IMR-90 (cell line): ENCODE measurements around the gene ABTB2. TPM values are rescaled to one million over a fixed set of nuclear protein-coding genes. Genes with fewer than 3 reads are reported as not detected.
A peak's percentile ranks its signal among the peaks of the same experiment; 100 is the strongest.

Source experiments
- ATAC-seq: fragments of 200-7000 bp; cut with Tn5 transposase; 2 replicates; pipeline ENCODE4 v1.9.1; 2020; ENCODE audit warnings: low read depth, mild to moderate bottlenecking, moderate library complexity
- BruUV-seq: library from RNA; stranded (reverse); fragments of 400-500 nt; replicated peaks from 2 replicates; lab custom pipeline; 2021; lab: Mats Ljungman, UMichigan
- CTCF ChIA-PET: fragments of 300-600 bp; formaldehyde crosslinking; extraction: SDS; loops from one replicate; lab custom pipeline; 2021; ENCODE audit warnings: antibody characterized with exemption; lab: Yijun Ruan, JAX
- POLR2A ChIA-PET: fragments of 300-600 bp; sonication (Branson Sonifier 250); formaldehyde crosslinking; loops from one replicate; lab custom pipeline; 2022; ENCODE audit warnings: antibody characterized with exemption; ENCODE audit not compliant: unreplicated experiment; lab: Charles Lee
- DNase-seq: peaks from one replicate; pipeline ENCODE4 v3.0.0; 2013
- H2AFZ ChIP-seq: replicated peaks from 2 replicates; pipeline ENCODE3; 2013; ENCODE audit warnings: low read length, mild to moderate bottlenecking; ENCODE audit not compliant: poor library complexity
- H2AK5ac ChIP-seq: 2 replicates; pipeline ENCODE4 v1.6.1; 2013; ENCODE audit warnings: low read depth, low read length, inconsistent platforms
- H2AK9ac ChIP-seq: replicated peaks from 2 replicates; pipeline ENCODE3; 2013; ENCODE audit warnings: mild to moderate bottlenecking, low read depth, low read length, moderate library complexity; ENCODE audit not compliant: poor library complexity
- H2BK120ac ChIP-seq: 2 replicates; pipeline ENCODE4 v1.6.1; 2013; ENCODE audit warnings: low read depth, low read length, inconsistent platforms
- H2BK15ac ChIP-seq: 3 replicates; pipeline ENCODE4 v1.6.1; 2013; ENCODE audit warnings: low read depth, low read length, inconsistent platforms
- H2BK20ac ChIP-seq: 2 replicates; pipeline ENCODE4 v1.6.1; 2013; ENCODE audit warnings: low read depth, mild to moderate bottlenecking, inconsistent platforms, low read length, moderate library complexity
- H2BK5ac ChIP-seq: 2 replicates; pipeline ENCODE4 v1.6.1; 2013; ENCODE audit warnings: mild to moderate bottlenecking, low read depth, low read length, inconsistent platforms; ENCODE audit not compliant: poor library complexity, severe bottlenecking
- H3K14ac ChIP-seq: replicated peaks from 2 replicates; pipeline ENCODE4 v1.6.1; 2013; ENCODE audit warnings: low read depth, low read length, inconsistent platforms
- H3K18ac ChIP-seq: 2 replicates; pipeline ENCODE4 v1.6.1; 2013; ENCODE audit warnings: low read depth, low read length, control low read depth
- H3K23ac ChIP-seq: 2 replicates; pipeline ENCODE4 v1.6.1; 2013; ENCODE audit warnings: low read depth, low read length, inconsistent platforms
- H3K27ac ChIP-seq: 2 replicates; pipeline ENCODE4 v1.5.1; 2013; ENCODE audit warnings: mild to moderate bottlenecking, control low read depth, low read length; ENCODE audit not compliant: insufficient read depth
- H3K27me3 ChIP-seq: 2 replicates; pipeline ENCODE4 v1.6.1; 2013; ENCODE audit warnings: low read length; ENCODE audit not compliant: control insufficient read depth, insufficient read depth
- H3K36me3 ChIP-seq: 2 replicates; pipeline ENCODE4 v1.6.1; 2013; ENCODE audit warnings: low read length, mixed read lengths; ENCODE audit not compliant: control insufficient read depth, insufficient read depth
- H3K4ac ChIP-seq: 2 replicates; pipeline ENCODE4 v1.6.1; 2013; ENCODE audit warnings: low read depth, low read length, inconsistent platforms
- H3K4me1 ChIP-seq: 2 replicates; pipeline ENCODE4 v1.6.1; 2013; ENCODE audit warnings: low read length, mixed read lengths; ENCODE audit not compliant: control insufficient read depth, insufficient read depth
- H3K4me2 ChIP-seq: 2 replicates; pipeline ENCODE4 v1.6.1; 2013; ENCODE audit warnings: low read depth, mild to moderate bottlenecking, control low read depth, low read length, moderate library complexity
- H3K4me3 ChIP-seq: 2 replicates; pipeline ENCODE4 v1.5.1; 2013; ENCODE audit warnings: low read depth, mild to moderate bottlenecking, control low read depth, low read length, moderate library complexity; ENCODE audit not compliant: insufficient read depth
- H3K56ac ChIP-seq: 2 replicates; pipeline ENCODE4 v1.6.1; 2013; ENCODE audit warnings: low read length, inconsistent platforms; ENCODE audit not compliant: insufficient read depth; ENCODE audit errors: extremely low read depth
- H3K79me1 ChIP-seq, 2 experiments: 2 replicates each; pipeline ENCODE4 v1.6.1; 2013; ENCODE audit warnings: low read length in 2 of 2, inconsistent platforms in 1 of 2, low read depth in 1 of 2
- H3K9ac ChIP-seq: 2 replicates; pipeline ENCODE4 v1.6.1; 2013; ENCODE audit warnings: low read depth, low read length, control low read depth
- H3K9me1 ChIP-seq: 2 replicates; pipeline ENCODE4 v1.6.1; 2013; ENCODE audit warnings: low read length, inconsistent platforms; ENCODE audit not compliant: insufficient read depth
- H3K9me3 ChIP-seq: 2 replicates; pipeline ENCODE4 v1.6.1; 2013; ENCODE audit warnings: low read length; ENCODE audit not compliant: control insufficient read depth, insufficient read depth
- H4K20me1 ChIP-seq: 2 replicates; pipeline ENCODE4 v1.6.1; 2013; ENCODE audit warnings: low read length, inconsistent platforms; ENCODE audit not compliant: insufficient read depth
- H4K5ac ChIP-seq: 2 replicates; pipeline ENCODE4 v1.6.1; 2013; ENCODE audit warnings: mild to moderate bottlenecking, low read depth, low read length, control low read depth
- H4K8ac ChIP-seq, 2 experiments: 2 replicates each; pipeline ENCODE4 v1.6.1; 2013; ENCODE audit warnings: low read depth in 2 of 2, low read length in 2 of 2, control low read depth in 1 of 2, inconsistent platforms in 1 of 2
- H4K91ac ChIP-seq: 2 replicates; pipeline ENCODE4 v1.6.1; 2013; ENCODE audit warnings: low read depth, low read length, inconsistent platforms; ENCODE audit not compliant: insufficient read depth
- BHLHE40 ChIP-seq: fragments of 150-350 bp; IDR thresholded peaks from 2 replicates; pipeline ENCODE4 v1.6.1; 2016; ENCODE audit warnings: mild to moderate bottlenecking, low read depth, low read length
- CEBPB ChIP-seq: IDR thresholded peaks from 2 replicates; pipeline ENCODE4 v1.6.1; 2012; ENCODE audit warnings: low read depth, low read length, improper control_type of control experiment
- CHD1 ChIP-seq: IDR thresholded peaks from 2 replicates; pipeline ENCODE4 v1.6.1; 2012; ENCODE audit warnings: low read depth, low read length, improper control_type of control experiment
- FOS ChIP-seq: fragments of 150-350 bp; IDR thresholded peaks from 2 replicates; pipeline ENCODE4 v1.6.1; 2016; ENCODE audit warnings: low read depth, low read length
- MAFK ChIP-seq: IDR thresholded peaks from 2 replicates; pipeline ENCODE4 v1.6.1; 2012; ENCODE audit warnings: low read depth, low read length, improper control_type of control experiment
- MAZ ChIP-seq: IDR thresholded peaks from 2 replicates; pipeline ENCODE4 v1.6.1; 2012; ENCODE audit warnings: low read depth, mild to moderate bottlenecking, low read length, improper control_type of control experiment, moderate library complexity, borderline replicate concordance
- MXI1 ChIP-seq: IDR thresholded peaks from 2 replicates; pipeline ENCODE4 v1.6.1; 2012; ENCODE audit warnings: low read depth, mild to moderate bottlenecking, low read length, moderate library complexity, borderline replicate concordance
- NFE2L2 ChIP-seq: fragments of 150-350 bp; IDR thresholded peaks from 2 replicates; pipeline ENCODE4 v1.6.1; 2016; ENCODE audit warnings: low read depth, mild to moderate bottlenecking, low read length
- POLR2A ChIP-seq: IDR thresholded peaks from 2 replicates; pipeline ENCODE4 v1.6.1; 2012; ENCODE audit warnings: mild to moderate bottlenecking, low read depth, low read length
- RAD21 ChIP-seq: IDR thresholded peaks from 2 replicates; pipeline ENCODE4 v1.6.1; 2012; ENCODE audit warnings: low read length, improper control_type of control experiment
- RCOR1 ChIP-seq: IDR thresholded peaks from 2 replicates; pipeline ENCODE4 v1.6.1; 2012; ENCODE audit warnings: mild to moderate bottlenecking, low read length, improper control_type of control experiment; ENCODE audit not compliant: insufficient replicate concordance
- RFX5 ChIP-seq: IDR thresholded peaks from 2 replicates; pipeline ENCODE4 v1.8.0; 2012; ENCODE audit warnings: low read depth, mild to moderate bottlenecking, low read length, moderate library complexity
- SMC3 ChIP-seq: fragments of 150-350 bp; IDR thresholded peaks from 2 replicates; pipeline ENCODE4 v1.6.1; 2016; ENCODE audit warnings: low read depth, mild to moderate bottlenecking, antibody characterized with exemption, low read length, moderate library complexity
- WGBS, 2 experiments: methylation state at CpG; one replicate each; pipeline versions ENCODE4 v1.1.5 to v1.1.7; 2013; ENCODE audit warnings: missing lambda C conversion rate in 2 of 2; ENCODE audit not compliant: insufficient read length in 1 of 2; ENCODE audit errors: extremely low coverage in 2 of 2; 5-methylcytosine and 5-hydroxymethylcytosine counted together
- dilution Hi-C: fragments of 300-500 bp; cut with HindIII; formaldehyde crosslinking; loops from one replicate; pipeline ENCODE4 v1.14.3; 2018; ENCODE audit warnings: low sequenced_read_pairs; ENCODE audit not compliant: unreplicated experiment
- in situ Hi-C: fragments of 300-500 bp; cut with MboI; formaldehyde crosslinking; loops from 3 replicates; pipeline ENCODE4 v1.14.3; 2019; ENCODE audit warnings: low sequenced_read_pairs, inconsistent platforms, mixed read lengths
- intact Hi-C: fragments of 100-400 bp; cut with micrococcal nuclease; formaldehyde crosslinking; loops from 2 replicates; pipeline ENCODE4 v1.10.0; 2022
- polyA plus RNA-seq, 3 experiments: library from polyadenylated mRNA; depleted of rRNA; stranded (reverse); fragments of >200 nt; gene quantifications; 2 replicates each; pipeline ENCODE4 v1.2.3, GENCODE V29; 2012; ENCODE audit warnings: low replicate concordance in 1 of 3
- total RNA-seq: library from RNA; depleted of rRNA; stranded (reverse); fragments of >200 nt; gene quantifications from 2 replicates; pipeline ENCODE4 v1.2.3, GENCODE V29; 2012
- TF ChIP-seq, protein P1 (sequence below): fragments of 150-350 bp; IDR thresholded peaks from 2 replicates; pipeline ENCODE4 v1.6.1; 2017; ENCODE audit warnings: mild to moderate bottlenecking, antibody characterized with exemption, low read length, low read depth
- TF ChIP-seq, protein P2 (sequence below): conservative IDR thresholded peaks from 2 replicates; pipeline ENCODE4 v1.5.1; 2012; ENCODE audit warnings: mild to moderate bottlenecking, low read depth, low read length, improper control_type of control experiment
- TF ChIP-seq, protein P3 (sequence below): fragments of 150-350 bp; IDR thresholded peaks from 2 replicates; pipeline ENCODE4 v1.6.1; 2016; ENCODE audit warnings: low read depth, mild to moderate bottlenecking, low read length, moderate library complexity, borderline replicate concordance

The ABTB2 gene
- total and polyA plus RNA-seq, 2 of the 4 experiments (the other 2 are of a cell fraction) = 0.18 to 2.0 TPM

DNA sequence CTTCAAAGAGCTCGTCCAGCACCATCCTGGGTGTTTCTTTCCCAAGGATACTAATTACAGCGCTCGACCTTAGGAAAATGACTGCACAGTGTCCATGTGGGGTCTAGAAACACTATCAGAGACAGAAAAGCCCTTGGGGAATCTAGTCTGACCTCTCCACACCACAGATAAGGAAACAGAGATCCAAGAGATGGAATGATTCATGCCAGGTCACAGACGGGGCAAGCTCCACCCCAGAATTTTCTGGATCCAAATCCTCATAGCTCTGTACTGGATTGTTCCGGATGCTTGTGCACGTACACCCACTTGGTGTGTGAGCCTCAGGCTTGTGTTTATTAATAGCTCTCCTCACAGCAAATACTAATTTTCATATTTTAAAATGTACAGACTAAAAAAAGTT lies 11.3 kb downstream of the ABTB2 start:
- Histone ChIP-seq H2BK5ac (no peak overlapping the region), H4K8ac (no peak overlapping the region), H4K5ac (no peak overlapping the region), H3K56ac (no peak overlapping the region), H3K4me2 (no peak overlapping the region), H3K9ac (no peak overlapping the region), H2BK15ac (no peak overlapping the region), H4K91ac (0 out of 2 replicates have a peak overlapping the region, but pooled peaks have one; percentile 16), H2AK9ac (no peak overlapping the region), H3K79me1 (no peaks in the 10 kb centered on the region), H3K9me3 (no peaks in the 10 kb centered on the region), H3K23ac (no peak overlapping the region), H3K18ac (no peak overlapping the region), H3K27ac (no peak overlapping the region), H3K36me3 (no peaks in the 10 kb centered on the region), H3K14ac (0 out of 2 replicates have a peak overlapping the region, but pooled peaks have one; percentile 25), H3K27me3 (peaks cover 8% of the 10 kb centered on the region), H3K4me3 (no peak overlapping the region), H4K20me1 (peaks cover 10% of the 10 kb centered on the region; the same call in 1 of the 2 replicates), H3K4me1 (peaks cover 27% of the 10 kb centered on the region), H2AFZ (no peak overlapping the region), H3K9me1 (peaks cover 35% of the 10 kb centered on the region), H2AK5ac (no peak overlapping the region), H2BK120ac (0 out of 2 replicates have a peak overlapping the region, but pooled peaks have one; percentile 58), H2BK20ac (no peak overlapping the region), H3K4ac (no peak overlapping the region)
- DNase-seq = no peak
- dilution Hi-C loops (loop anchor here (25.0 kb wide), 1 partner anchor 159 kb away; no protein-coding TSS in a partner anchor), in situ Hi-C loops (no loop called here), intact Hi-C loops (no loop called here)
- no peak for ATAC-seq
- no TSS peak for BruUV-seq
- CTCF ChIA-PET = interaction anchor here (2.5 kb wide), 1 partner anchor 172 kb away, joined by 14 read pairs; no protein-coding TSS in a partner anchor
- TF ChIP-seq MXI1 (no peak), CEBPB (no peak), SMC3 (no peak), FOS (no peak), POLR2A (no peak), BHLHE40 (no peak), RAD21 (no peak), RFX5 (no peak), MAZ (no peak), NFE2L2 (no peak), RCOR1 (no peak), CHD1 (no peak), MAFK (no peak)
- TF ChIP-seq, protein P1, sequence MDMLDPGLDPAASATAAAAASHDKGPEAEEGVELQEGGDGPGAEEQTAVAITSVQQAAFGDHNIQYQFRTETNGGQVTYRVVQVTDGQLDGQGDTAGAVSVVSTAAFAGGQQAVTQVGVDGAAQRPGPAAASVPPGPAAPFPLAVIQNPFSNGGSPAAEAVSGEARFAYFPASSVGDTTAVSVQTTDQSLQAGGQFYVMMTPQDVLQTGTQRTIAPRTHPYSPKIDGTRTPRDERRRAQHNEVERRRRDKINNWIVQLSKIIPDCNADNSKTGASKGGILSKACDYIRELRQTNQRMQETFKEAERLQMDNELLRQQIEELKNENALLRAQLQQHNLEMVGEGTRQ = no peak
- TF ChIP-seq, protein P2, sequence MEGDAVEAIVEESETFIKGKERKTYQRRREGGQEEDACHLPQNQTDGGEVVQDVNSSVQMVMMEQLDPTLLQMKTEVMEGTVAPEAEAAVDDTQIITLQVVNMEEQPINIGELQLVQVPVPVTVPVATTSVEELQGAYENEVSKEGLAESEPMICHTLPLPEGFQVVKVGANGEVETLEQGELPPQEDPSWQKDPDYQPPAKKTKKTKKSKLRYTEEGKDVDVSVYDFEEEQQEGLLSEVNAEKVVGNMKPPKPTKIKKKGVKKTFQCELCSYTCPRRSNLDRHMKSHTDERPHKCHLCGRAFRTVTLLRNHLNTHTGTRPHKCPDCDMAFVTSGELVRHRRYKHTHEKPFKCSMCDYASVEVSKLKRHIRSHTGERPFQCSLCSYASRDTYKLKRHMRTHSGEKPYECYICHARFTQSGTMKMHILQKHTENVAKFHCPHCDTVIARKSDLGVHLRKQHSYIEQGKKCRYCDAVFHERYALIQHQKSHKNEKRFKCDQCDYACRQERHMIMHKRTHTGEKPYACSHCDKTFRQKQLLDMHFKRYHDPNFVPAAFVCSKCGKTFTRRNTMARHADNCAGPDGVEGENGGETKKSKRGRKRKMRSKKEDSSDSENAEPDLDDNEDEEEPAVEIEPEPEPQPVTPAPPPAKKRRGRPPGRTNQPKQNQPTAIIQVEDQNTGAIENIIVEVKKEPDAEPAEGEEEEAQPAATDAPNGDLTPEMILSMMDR = no peak
- TF ChIP-seq, protein P3, sequence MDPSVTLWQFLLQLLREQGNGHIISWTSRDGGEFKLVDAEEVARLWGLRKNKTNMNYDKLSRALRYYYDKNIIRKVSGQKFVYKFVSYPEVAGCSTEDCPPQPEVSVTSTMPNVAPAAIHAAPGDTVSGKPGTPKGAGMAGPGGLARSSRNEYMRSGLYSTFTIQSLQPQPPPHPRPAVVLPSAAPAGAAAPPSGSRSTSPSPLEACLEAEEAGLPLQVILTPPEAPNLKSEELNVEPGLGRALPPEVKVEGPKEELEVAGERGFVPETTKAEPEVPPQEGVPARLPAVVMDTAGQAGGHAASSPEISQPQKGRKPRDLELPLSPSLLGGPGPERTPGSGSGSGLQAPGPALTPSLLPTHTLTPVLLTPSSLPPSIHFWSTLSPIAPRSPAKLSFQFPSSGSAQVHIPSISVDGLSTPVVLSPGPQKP = no peak
- no CpG with 5 or more reads among the region's 6 CpGs for WGBS, 2 experiments
- POLR2A ChIA-PET = no interaction called here
